Stimulated activated CD8-positive, alpha-beta memory T cell treated with anti-CD3 and anti-CD28 coated beads, Interleukin-15, amount 100 ng/mL, for 1 hour (primary cell): Measurements from ENCODE around the gene DNAH11.
"Not testable (repeated sequence)": the region's sequence is repeated elsewhere in the genome, so short reads cannot be mapped to it uniquely, and the experiment has no call there.

Source experiments
- DNase-seq: peaks from one replicate; pipeline ENCODE4 v3.0.0-alpha.2; 2020; ENCODE audit warnings: low read depth

The DNAH11 gene, protein sequence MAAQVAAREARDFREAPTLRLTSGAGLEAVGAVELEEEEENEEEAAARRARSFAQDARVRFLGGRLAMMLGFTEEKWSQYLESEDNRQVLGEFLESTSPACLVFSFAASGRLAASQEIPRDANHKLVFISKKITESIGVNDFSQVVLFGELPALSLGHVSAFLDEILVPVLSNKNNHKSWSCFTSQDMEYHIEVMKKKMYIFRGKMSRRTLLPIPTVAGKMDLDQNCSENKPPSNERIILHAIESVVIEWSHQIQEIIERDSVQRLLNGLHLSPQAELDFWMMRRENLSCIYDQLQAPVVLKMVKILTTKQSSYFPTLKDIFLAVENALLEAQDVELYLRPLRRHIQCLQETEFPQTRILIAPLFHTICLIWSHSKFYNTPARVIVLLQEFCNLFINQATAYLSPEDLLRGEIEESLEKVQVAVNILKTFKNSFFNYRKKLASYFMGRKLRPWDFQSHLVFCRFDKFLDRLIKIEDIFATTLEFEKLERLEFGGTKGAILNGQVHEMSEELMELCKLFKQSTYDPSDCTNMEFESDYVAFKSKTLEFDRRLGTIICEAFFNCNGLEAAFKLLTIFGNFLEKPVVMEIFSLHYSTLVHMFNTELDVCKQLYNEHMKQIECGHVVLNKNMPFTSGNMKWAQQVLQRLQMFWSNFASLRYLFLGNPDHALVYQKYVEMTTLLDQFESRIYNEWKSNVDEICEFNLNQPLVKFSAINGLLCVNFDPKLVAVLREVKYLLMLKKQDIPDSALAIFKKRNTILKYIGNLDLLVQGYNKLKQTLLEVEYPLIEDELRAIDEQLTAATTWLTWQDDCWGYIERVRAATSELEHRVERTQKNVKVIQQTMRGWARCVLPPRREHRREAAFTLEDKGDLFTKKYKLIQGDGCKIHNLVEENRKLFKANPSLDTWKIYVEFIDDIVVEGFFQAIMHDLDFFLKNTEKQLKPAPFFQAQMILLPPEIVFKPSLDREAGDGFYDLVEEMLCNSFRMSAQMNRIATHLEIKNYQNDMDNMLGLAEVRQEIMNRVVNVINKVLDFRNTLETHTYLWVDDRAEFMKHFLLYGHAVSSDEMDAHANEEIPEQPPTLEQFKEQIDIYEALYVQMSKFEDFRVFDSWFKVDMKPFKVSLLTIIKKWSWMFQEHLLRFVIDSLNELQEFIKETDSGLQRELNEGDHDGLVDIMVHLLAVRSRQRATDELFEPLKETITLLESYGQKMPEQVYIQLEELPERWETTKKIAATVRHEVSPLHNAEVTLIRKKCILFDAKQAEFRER (N-terminal part only)

GRCh38 chr7:21542891-21543527 is at the start of gene DNAH11:
Gene DNAH11, plus strand, starts transcription at chr7:21543039. Its CDS starts 207 bp downstream, at chr7:21543246.
- no peak for DNase-seq

DNA sequence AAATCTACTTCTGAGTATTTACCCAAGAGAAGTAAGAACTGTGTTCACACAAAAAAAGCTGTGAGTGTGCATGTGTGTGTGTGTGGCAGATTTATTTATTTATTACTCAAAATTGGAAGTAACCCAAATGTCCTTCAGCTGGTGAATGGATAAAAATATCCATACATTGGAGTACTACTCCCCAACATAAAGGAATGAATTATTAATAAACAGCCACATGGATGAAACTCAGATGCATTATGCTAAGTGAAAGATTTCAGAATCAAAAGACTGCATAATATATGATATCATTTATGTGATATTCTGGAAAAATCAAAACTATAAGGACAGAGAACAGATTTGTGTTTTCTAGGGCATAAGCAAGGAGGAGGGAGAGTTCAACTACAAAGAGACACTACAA is 47.1 kb upstream of the DNAH11 start:
- no peak for DNase-seq

DNA sequence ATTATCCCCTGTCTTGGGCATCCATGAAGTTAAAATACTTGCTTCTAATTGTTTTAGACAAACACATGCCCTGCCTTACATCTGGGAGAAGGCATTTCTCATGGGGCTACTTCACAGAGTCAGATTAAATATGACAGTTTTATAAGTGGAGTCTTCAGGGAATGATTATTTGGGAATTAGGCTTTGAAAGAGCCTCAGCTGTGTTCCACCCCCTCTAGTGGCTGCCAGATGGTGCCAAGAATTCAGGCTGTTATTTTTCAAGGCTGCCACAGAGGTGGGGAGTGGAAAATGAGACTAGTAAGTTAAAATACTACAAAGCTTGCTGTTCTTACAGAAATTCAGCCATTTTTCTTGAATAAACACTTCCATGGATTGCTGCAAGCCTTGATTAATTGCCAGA is 45.8 kb upstream of the DNAH11 start:
- DNase-seq: no peak

- no peak for DNase-seq
These were observed 42.6 kb upstream of the DNAH11 start for GRCh38 chr7:21500117-21500832.

DNA sequence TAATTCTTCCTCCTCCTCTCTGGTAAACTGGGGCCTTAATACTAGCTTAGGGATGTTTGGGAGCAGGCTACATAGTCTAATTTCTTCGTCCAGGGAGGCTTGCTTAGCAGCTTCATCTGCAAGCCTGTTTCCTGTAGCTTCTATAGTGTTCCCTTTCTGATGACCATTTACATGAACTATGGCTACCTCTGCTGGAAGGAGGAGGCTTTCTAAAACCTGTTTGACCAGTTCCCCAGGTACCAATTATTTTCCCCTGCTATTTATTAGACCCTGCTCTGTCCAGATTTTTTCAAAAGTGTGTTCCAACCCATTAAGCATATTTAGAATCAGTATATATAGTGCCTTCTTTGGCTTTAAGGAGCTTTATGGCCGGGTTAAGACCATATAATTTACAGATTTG is 38.8 kb upstream of the DNAH11 start:
- no peak for DNase-seq

DNA sequence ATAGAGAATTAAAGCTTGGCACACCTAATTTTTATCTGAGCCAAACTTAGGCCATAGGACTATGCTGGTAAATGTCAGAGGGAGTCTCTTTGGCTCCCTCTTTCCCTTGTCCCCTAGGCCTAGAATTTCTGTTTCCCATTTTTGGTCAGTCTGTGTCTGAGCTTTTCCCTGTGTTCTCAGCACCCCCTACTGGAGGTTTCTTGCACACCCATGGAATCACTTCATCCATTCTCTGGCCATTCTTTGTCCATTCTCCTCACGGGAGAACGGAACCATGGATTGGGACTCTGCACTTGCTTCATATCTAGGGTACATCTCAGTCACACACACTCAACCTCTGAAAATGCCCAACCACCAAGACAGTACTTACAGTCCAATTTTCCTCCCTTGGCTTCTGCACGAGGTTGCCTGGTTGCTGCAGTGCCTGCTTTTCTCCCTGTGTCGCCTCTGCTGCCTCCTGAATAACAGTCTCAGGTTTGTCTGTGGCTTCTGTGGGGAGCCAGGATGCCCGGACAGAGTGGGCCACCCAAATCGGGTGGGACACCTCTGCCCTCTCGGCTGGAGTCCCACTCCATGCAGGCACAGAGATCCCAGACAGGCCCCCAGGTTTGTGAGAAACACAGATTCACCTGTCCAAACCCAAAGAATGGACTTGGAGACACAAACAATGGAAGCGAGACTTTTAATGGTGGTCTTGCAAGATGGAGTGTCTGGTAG is 35.1 kb upstream of the DNAH11 start:
- peak; percentile 3 for DNase-seq

DNA sequence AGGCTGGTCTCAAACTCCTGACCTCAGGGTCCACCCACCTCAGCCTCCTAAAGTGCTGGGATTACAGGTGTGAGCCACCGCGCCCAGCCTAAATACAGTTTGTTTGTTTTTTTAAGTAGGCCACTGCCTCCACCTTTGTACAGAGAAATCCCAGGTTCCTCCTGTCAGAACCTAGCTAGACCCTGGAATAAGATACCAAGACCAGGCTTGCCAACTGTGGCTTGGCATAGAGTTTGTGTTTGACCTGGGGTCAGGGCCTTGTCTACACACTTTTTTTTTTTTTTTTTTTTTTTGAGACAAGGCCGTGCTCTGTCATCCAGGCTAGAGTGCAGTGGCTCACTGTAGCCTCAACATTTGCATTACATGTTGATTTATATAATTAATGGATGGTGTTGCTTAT is 34.3 kb upstream of the DNAH11 start:
- no peak for DNase-seq

DNA sequence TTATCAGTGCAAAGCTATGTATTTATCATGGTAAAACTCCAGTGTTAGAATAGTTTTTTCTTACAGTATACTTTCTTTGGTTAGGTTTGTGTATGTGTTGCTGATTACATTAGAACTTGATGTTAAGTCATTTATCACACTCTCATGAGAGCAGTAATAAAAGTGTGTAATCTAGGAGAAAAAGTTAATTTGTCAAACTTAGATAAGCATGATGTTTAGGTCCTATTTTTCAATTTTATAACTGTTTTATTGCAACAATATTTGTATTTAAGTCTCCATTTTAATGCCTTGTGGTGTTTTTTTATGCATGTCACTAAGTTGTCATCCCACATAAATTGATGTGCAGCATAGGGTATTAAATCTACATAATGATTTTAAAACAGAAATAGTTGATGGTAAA is 28.8 kb upstream of the DNAH11 start:
- no peak for DNase-seq

GRCh38 chr7:21524680-21525079 is 18.2 kb upstream of the DNAH11 start:
- DNase-seq: no peak

GRCh38 chr7:21526007-21526406 is 16.8 kb upstream of the DNAH11 start:
- no peak for DNase-seq

DNA sequence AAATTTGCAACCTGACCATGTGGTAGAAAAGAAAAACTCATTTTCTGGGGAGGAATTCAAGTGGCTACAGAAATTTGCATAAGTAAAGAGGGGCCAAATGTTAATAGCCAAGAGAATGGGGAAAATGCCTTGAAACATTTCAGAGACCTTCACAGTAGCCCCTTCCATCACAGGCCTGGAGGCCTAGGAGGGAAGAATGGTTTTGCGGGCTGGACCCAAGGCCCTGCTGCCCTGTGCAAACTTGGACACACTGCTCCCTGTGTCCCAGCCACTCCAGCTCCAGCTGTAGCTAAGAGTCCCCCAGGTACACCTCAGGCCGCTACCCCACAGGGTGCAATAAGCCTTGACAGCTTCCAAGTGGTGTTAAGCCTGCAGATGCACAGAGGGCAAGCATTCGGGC is 16.4 kb upstream of the DNAH11 start:
- DNase-seq: no peak

DNA sequence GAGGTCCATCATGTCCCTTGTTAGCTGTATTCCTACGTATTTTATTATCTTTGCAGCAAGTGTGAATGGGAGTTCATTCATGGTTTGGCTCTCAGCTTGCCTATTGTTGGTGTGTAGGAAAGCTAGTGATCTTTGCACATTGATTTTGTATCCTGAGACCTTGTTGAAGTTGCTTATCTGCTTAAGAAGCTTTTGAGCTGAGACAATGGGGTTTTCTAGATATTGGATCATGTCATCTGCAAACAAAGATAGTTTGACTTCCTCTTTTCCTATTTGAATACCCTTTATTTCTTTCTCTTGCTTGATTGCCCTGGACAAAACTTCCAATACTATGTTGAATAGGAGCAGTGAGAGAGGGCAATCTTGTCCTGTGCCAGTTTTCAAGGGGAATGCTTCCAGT is 10.4 kb upstream of the DNAH11 start:
- DNase-seq: not testable (repeated sequence)

DNA sequence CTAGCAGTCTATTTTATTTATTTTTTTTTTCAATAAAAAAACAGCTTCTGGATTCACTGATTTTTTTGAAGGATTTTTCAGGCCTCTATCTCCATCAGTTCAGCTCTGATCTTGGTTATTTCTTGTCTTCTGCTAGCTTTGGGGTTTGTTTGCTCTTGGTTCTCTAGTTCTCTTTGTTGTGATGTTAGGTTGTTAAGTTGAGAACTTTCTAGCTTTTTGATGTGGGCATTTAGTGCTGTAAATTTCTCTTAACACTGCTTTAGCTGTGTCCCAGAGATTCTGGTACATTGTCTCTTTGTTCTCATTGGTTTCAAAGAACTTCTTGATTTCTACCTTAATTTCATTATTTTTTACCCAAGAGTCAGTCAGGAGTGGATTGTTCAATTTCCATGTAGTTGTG is 9.2 kb upstream of the DNAH11 start:
- DNase-seq: not testable (repeated sequence)

DNA sequence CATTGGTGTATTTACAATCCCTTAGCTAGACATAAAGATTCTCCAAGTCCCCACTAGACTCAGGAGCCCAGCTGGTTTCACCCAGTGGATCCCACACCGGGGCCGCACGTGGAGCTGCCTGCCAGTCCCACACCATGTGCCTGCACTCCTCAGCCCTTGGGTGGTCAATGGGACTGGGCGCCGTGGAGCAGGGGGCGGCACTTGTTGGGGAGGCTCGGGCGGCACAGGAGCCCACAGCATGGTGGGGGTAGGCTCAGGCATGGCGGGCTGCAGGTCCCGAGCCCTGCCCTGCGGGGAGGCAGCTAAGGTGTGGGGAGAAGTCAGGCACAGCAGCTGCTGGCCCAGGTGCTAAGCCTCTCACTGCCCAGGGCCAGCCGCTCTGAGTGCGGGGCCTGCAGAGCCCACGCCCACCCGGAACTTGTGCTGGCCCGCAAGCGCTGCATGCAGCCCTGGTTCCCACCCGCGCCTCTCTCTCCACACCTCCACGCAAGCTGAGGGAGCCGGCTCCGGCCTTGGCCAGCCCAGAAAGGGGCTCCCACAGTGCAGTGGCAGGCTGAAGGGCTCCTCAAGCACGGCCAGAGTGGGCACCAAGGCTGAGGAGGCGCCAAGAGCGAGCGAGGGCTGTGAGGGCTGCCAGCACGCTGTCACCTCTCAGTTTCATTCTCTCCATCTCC is 6.3 kb upstream of the DNAH11 start:
- DNase-seq: not testable (repeated sequence)

- DNase-seq: no peak
These were observed 3.8 kb upstream of the DNAH11 start for GRCh38 chr7:21538936-21539495.

- no peak for DNase-seq
These were observed 876 bp downstream of the DNAH11 start for GRCh38 chr7:21543528-21544302.

DNA sequence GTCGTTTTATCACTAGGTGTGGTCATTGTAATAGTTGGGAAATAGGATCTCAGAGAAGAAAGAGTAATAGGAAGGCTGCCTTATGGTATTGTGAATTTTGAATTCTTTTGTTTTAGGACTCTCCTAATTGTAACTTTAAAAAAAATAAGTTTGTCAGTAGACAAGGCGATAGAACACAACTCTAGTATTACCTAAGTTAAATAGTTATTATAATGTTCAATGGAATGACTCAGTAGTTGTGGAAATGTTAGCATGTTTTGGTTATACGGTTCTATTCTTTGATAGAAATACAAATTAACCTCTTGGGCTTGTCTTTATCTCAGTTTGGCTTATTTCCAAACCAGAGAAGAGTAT is 1.4 kb downstream of the DNAH11 start:
- no peak for DNase-seq

GRCh38 chr7:21544715-21545114 is 1.9 kb downstream of the DNAH11 start:
- DNase-seq: no peak

GRCh38 chr7:21547501-21547900 is 4.7 kb downstream of the DNAH11 start:
- no peak for DNase-seq
